Raji (cell line): ENCODE measurements around the gene KNG1.
A peak's percentile ranks its signal among the peaks of the same experiment; 100 is the strongest.

Experiments
- POLR2A ChIP-seq: IDR thresholded peaks from 2 replicates; pipeline ENCODE4 v1.6.1; 2011; ENCODE audit warnings: low read depth, low read length, control low read depth; ENCODE audit not compliant: insufficient read depth

Gene KNG1

DNA sequence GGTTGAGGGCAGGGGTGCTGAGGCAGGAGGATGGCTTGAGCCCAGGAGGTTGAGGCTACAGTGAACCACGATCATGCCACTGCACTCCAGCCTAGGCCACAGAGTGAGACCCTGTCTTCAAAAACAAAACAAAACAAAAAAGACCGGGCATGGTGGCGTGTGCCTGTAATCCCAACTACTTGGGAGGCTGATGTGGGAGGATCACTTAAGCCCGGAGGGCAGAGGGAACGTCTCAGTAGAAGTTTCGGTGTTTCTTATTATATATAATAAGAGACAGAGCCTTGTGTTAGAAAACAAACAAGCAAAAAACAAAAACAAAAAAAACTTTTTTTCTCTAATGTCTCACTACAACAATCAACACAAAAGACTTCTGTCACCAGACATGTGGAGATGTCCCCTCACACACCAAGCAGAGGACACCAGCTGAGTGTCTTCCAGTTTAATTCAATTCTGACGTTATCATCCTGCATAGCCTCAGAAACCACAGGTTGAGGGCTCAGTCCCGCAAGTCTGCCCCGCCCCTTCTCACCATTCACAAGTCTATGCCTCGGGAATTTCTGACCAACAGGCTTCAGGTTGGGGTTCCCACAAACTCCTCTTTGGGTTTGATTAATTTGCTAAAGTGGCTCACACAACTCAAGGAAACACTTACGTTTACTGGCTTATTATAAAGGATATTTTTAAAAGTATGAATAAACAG, 42.2 kb downstream of the KNG1 start:
- TF ChIP-seq POLR2A, result no peak

DNA sequence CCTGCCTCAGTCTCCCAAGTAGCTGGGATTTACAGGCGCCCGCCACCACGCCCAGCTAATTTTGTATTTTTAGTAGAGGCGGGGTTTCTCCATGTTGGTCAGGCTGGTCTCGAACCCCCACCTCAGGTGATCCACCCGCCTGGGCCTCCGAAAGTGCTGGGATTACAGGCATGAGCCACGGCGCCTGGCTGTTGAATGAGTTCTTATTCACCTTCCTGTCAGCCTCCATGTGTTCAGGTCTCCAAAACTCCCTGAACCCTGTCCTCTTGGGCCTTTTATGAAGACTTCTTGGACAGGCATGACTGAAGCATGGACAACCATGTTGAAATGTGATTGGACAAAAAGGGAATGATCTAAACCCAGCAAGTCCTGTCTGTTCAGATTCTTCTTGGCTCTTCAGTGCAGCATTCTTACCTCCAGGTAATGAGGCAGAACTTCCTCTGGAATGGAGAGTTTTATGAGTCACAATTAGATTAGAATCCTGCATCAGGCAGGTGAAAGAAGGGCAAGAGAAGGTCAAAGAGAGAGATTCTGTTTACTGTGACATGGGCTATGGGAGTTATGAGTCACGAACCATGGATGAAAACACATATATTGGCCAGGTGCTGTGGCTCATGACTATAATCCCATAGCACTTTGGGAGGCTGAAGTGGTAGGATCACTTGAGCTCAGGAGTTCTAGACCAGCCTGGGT, 43.1 kb downstream of the KNG1 start:
- no peak for TF ChIP-seq POLR2A

DNA sequence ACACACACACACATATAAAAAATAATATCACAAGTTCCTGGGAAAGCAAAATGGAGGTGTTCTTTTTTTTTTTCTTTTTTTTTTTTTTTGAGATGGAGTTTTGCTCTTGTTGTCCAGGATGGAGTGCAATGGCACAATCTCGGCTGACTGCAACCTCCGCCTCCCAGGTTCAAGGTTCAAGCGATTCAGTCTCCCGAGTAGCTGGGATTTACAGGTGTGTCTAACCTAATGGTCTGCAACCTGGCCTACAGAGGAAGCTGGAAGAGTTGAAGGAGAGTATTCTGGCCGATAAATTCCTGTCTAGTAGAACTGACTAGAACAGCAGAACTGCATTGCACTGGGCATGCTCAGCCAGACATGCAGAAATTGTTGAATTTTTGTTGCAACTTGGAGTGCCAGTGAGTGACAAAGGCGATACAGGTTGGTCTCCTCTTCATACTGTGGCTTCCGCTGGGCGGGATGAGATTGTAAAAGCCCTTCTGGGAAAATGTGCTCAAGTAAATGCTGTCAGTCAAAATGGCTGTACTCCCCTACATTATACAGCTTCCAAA, 43.8 kb downstream of the KNG1 start:
- no peak for TF ChIP-seq POLR2A

DNA sequence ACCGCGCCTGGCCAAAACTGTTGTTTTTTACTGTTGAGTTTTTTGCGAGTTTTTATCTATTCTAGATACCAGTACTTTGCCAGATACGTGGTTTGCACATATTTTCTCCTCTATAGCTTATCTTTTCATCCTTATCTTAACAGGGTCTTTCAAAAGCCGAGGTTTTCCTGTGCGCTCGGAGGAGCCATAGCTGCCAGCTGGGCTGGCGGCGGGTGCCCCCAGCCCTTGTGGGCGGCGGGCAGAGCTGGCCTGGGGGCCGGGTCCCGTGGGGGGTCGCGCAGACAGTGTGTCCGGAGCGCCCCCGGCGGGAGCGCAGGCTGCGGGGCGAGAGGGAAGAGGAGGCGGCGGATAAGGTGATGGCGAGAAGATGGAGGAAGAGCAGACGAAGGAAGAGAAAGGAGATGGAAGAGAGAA, 55.1 kb downstream of the KNG1 start:
- TF ChIP-seq POLR2A, result no peak

DNA sequence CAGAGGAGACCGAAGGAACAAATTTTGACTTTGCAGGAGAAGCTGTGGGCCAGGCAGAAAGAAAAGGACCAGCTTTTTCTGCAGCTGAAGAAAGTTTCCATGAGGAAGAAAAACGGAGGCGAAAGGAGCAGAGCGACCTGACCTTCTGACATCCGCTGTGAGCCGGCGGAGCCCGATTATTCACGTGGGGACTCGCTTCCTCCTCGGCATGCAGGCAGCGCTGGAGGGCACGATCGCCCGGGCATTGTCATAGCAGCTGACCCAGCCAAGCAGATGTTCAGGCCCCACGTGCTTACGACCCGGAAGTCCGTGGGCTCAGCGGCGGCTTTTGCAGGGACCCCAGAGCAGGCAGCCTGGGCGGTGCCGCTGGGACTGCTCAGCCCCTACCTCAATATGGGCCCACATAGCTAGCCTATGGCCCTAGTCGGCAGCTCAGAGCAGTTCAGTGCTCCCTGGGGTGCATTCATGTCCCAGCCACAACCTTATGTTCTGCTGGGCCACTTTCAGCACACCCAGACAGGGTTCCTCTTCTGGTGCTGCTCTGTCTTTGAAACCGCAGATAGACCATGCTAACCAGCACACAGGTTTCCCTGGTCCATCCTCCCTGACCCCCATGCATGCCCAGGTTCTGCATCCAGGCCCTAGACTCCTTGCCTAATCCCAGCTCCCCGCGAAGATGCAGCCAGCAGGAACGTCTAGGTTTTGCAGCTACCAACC, 55.7 kb downstream of the KNG1 start:
- peak; percentile 71 for TF ChIP-seq POLR2A

DNA sequence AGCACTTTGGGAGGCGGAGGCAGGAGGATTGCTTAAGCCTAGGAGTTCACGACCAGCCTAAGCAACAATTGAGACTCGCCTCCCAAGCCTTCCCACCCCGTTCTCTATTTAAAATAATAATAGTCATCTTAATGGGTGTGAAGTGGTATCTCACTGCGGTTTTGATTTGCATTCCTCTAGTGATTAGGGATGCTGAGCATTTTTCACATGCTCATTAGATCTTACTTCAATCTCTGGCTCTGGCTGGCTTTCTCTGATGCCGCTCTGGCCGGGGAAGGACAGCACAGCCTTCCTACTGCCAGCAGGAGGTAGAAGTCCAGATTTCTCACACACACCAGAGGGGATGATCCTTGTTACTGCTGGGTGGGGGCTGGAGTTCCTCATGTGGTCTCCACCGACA, 58.8 kb downstream of the KNG1 start:
- TF ChIP-seq POLR2A, result no peak

DNA sequence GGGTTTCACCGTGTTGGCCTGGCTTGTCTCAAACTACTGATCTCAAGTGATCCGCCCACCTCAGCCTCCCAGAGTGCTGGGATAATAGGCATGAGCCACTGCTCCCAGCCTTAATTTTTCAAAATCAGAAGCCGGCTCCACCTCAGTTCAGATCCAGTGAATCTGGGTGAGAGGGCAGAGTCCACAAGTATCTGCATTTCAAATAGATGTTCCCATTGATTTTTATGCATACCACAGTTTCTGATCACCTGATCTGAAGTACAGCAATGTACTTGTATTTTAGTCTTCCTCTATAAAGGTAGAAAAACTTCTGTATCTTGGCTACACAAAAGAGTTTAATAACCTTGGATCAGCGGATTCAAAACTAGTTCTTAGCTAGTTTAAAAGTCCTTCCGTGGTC, 62.0 kb downstream of the KNG1 start:
- TF ChIP-seq POLR2A, result no peak

DNA sequence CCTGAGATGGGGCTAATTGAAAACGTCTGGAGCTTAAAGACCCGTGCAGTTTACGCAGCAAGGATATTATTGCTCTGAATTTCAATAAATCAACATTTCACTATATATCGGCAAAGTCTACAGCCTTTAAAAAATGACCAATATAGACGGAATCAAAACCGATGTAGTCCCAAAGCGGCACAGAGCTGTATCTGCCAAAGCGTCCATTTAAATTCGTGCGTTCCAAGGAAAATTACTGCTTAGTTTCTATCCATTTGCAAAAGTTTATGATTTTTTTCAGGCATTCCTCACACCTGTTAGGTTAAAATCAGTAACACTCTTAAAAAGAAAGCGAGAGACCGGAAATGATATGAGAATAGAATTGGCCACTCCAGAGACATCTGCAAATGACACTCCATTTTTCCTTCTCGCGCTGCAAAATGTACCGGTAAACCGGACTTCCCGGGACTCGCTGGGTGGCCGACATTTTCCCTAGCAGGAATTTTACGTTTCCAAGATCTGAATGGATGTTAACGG, 65.4 kb downstream of the KNG1 start:
- no peak for TF ChIP-seq POLR2A

DNA sequence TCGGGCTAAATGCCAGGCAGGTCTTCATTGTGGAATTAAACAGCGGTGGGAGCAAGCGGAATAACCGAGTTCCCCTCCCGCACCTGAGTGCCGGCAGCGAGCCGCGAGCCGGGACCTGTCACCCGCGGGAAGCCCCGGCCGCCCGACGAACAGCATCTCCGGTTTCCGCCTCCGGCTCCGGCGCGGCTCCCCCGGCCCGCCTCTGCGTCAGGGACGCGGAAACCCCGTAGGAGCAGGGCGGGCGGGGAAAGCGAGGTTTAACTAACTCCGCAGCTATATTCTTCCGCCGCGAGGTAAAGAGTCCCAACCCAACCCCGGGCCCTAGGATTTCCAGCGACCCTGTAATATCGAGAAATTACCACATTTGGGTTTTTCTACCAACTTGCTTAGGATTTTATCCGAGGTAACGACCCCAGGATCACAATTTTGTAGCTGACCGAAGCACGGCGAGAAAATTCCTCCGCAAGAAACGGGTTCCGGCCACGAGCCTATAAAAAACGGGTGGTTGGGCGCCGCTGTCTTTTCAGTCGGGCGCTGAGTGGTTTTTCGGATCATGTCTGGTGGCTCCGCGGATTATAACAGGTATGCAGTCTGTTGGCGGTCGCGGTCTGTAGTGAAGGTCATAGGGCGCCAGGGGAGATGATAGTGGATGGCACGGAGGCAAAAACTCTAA, 66.0 kb downstream of the KNG1 start, which contains the start of gene EIF4A2:
Gene EIF4A2, plus strand, starts transcription at position 520 of the 673 bp plus-strand sequence. Its CDS starts 34 bp downstream, at position 554.
- peak; percentile 98 for TF ChIP-seq POLR2A

DNA sequence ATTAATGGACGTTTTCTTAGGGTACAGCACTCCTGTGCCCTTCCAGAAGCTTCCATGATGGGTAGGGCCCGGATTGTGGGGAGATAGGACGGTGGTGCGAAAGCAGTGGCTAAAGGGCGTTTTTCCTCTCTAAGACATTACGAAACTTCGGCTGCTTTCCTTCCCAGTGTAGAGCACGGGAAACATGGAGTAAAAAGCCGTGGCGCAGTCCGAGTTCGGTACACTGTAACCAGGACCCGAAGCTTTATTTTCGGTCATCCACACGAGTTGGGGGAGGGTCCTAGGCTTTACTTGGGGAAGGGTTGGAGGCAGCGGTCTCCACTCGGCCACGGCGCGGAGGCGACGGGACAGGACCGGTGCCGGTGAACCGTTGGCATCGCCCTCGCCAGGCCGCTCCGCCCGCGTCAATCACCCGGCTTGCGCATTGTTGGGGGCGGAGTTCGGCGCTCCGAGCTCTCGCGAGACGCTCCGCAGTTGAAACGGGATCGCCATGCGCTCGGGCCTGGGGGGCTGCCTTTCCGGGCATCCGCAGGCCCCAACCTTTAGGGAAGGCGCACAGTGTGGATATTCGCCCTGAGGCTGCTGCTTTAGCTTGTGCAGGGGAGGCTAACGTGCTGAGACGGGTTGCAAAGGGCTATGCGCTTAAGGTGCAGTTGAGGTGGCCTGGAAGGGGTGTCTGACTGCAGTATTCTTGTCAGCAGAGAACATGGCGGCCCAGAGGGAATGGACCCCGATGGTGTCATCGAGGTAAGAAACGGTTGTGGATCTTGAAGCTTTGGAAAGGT, 66.8 kb downstream of the KNG1 start:
- TF ChIP-seq POLR2A, result peak; percentile 38; the same call in 1 of the 2 replicates

DNA sequence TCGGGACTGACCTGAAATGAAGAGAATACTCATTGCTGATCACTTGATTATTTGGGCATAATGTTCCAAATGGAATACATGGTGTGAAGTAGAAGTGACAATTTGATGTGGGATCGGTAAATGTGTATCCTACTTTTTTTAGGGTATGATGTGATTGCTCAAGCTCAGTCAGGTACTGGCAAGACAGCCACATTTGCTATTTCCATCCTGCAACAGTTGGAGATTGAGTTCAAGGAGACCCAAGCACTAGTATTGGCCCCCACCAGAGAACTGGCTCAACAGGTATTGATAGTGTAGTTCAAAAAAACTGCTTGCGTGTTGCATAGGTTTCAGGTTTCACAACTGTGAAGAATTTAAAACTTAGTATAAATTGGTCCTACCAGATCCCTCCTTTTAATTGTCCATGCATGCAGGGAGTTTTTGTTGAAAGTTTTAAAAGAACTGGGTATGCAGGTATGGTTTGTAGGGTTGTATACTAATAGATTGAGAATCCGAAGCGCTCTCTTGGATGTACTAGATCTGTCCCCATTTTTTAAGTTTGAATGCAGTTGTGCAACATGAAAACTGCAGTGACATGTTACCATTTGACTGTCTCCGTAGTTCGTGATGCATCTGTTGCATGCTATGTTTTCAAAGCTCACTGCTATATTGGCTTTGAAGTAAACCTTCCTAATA, 67.8 kb downstream of the KNG1 start:
- TF ChIP-seq POLR2A, result no peak

DNA sequence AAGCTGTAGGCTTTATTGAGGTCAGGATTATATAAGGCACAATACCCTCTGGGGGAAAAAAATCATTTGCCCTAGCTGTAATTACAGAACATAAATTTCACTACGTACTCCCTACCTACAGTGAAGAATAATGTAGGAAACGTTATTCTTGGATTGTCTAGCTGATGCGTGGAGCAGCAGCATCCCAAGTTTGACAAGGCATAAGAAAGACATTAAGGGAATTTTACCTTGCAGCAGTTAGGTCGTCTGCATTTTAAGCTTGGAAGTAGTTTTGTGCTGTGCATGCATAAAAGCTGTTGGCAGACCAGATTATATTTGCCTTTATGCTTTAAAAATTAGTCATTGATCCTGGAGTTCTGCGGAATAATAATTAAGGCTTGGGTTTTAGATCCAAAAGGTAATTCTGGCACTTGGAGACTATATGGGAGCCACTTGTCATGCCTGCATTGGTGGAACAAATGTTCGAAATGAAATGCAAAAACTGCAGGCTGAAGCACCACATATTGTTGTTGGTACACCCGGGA, 68.4 kb downstream of the KNG1 start:
- TF ChIP-seq POLR2A, result no peak

DNA sequence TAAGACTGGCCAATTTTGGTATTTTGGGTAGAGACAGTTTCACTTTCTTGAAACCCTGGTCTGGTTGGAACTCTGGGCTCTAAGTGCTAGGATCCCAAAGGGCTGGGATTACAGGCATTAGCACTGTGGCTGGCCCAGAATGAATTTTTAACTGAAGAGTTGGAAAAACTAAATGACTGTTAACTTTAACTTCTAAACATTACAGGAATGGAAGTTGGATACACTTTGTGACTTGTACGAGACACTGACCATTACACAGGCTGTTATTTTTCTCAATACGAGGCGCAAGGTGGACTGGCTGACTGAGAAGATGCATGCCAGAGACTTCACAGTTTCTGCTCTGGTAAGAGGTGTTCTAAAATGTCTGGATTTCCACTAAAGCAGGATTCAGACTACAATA, 69.8 kb downstream of the KNG1 start:
- TF ChIP-seq POLR2A, result no peak
